ENCODE measurements around the gene HNRNPA1. TPM values are rescaled to one million over a fixed set of nuclear protein-coding genes. Genes with fewer than 3 reads are reported as not detected.

The HNRNPA1 gene
- total and polyA plus RNA-seq, 9 of the 15 experiments (the other 6 are each of a cell fraction or from before 2014, with no cell fraction given), result 1,166 to 2,703 (median 1,815) TPM

GRCh38 chr12:54306925-54307741 lies 26.6 kb downstream of the HNRNPA1 start (continued):
- TF ChIP-seq RBFOX2 (IDR thresholded peaks at IDR 0.05; ENCODE audit: low read depth, low read length) (peak; percentile 58; the same call in 1 of the 2 replicates), TRIM28 (IDR thresholded peaks at IDR 0.05) (0 out of 2 replicates have a peak, but pooled peaks have one; percentile 43), DPF2 (IDR thresholded peaks at IDR 0.05) (peak; percentile 72; the same call in 1 of the 2 replicates), CHAMP1 (IDR thresholded peaks at IDR 0.05) (no peak), VEZF1 (CRISPR knock-in tag; IDR thresholded peaks at IDR 0.05) (peak; percentile 84), FOXK1 (CRISPR knock-in tag; IDR thresholded peaks at IDR 0.05; ENCODE audit: borderline replicate concordance) (0 out of 2 replicates have a peak, but pooled peaks have one; percentile 44), ATF1 (CRISPR knock-in tag; IDR thresholded peaks at IDR 0.05) (no peak), ATF1 (tag; IDR thresholded peaks at IDR 0.05) (0 out of 2 replicates have a peak, but pooled peaks have one; percentile 11), EP300 (IDR thresholded peaks at IDR 0.05; ENCODE audit: low read length) (peak; percentile 78), LEF1 (IDR thresholded peaks at IDR 0.05) (no peak), ZBTB9 (CRISPR knock-in tag; IDR thresholded peaks at IDR 0.05) (peak; percentile 97), NR2C2 (CRISPR knock-in tag; IDR thresholded peaks at IDR 0.05) (no peak), NR2C2 (tag; IDR thresholded peaks at IDR 0.05) (0 out of 2 replicates have a peak, but pooled peaks have one; percentile 30)
- TF ChIP-seq, protein P1, sequence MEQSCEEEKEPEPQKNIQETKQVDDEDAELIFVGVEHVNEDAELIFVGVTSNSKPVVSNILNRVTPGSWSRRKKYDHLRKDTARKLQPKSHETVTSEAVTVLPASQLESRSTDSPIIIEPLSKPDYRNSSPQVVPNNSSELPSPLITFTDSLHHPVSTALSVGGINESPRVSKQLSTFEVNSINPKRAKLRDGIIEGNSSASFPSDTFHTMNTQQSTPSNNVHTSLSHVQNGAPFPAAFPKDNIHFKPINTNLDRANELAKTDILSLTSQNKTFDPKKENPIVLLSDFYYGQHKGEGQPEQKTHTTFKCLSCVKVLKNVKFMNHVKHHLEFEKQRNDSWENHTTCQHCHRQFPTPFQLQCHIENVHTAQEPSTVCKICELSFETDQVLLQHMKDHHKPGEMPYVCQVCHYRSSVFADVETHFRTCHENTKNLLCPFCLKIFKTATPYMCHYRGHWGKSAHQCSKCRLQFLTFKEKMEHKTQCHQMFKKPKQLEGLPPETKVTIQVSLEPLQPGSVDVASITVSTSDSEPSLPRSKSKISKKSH (CRISPR knock-in tag; IDR thresholded peaks at IDR 0.05), result no peak
- TF ChIP-seq, protein P2, sequence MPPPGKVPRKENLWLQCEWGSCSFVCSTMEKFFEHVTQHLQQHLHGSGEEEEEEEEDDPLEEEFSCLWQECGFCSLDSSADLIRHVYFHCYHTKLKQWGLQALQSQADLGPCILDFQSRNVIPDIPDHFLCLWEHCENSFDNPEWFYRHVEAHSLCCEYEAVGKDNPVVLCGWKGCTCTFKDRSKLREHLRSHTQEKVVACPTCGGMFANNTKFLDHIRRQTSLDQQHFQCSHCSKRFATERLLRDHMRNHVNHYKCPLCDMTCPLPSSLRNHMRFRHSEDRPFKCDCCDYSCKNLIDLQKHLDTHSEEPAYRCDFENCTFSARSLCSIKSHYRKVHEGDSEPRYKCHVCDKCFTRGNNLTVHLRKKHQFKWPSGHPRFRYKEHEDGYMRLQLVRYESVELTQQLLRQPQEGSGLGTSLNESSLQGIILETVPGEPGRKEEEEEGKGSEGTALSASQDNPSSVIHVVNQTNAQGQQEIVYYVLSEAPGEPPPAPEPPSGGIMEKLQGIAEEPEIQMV (tag; conservative IDR thresholded peaks at IDR 0.05; ENCODE audit: low read depth), result no peak
- TF ChIP-seq, protein P3, sequence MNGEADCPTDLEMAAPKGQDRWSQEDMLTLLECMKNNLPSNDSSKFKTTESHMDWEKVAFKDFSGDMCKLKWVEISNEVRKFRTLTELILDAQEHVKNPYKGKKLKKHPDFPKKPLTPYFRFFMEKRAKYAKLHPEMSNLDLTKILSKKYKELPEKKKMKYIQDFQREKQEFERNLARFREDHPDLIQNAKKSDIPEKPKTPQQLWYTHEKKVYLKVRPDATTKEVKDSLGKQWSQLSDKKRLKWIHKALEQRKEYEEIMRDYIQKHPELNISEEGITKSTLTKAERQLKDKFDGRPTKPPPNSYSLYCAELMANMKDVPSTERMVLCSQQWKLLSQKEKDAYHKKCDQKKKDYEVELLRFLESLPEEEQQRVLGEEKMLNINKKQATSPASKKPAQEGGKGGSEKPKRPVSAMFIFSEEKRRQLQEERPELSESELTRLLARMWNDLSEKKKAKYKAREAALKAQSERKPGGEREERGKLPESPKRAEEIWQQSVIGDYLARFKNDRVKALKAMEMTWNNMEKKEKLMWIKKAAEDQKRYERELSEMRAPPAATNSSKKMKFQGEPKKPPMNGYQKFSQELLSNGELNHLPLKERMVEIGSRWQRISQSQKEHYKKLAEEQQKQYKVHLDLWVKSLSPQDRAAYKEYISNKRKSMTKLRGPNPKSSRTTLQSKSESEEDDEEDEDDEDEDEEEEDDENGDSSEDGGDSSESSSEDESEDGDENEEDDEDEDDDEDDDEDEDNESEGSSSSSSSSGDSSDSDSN (IDR thresholded peaks at IDR 0.05; ENCODE audit: borderline replicate concordance in 1 of 2, low read depth in 2 of 2, low read length in 2 of 2), result 0 out of 4 replicates have a peak, but pooled peaks of 1 of the 2 experiments have one; percentile 55

Measured in K562 (cell line).